Stimulated activated CD8-positive, alpha-beta memory T cell treated with anti-CD3 and anti-CD28 coated beads, Interleukin-4, amount 100 ng/mL, for 48 hours (primary cell): ENCODE measurements around the gene NLRC3.

Experiments
- DNase-seq: peaks from one replicate; pipeline ENCODE4 v3.0.0-alpha.2; 2020

NLRC3 gene

GRCh38 chr16:3542601-3543373, 34.4 kb downstream of the NLRC3 start:
- DNase-seq = no peak

GRCh38 chr16:3541527-3542155, 35.6 kb downstream of the NLRC3 start:
- DNase-seq = no peak

- no peak for DNase-seq
Measured at GRCh38 chr16:3538222-3538621, 39.0 kb downstream of the NLRC3 start.

GRCh38 chr16:3536851-3537250, 40.4 kb downstream of the NLRC3 start:
- DNase-seq = no peak

GRCh38 chr16:3536271-3536731, 40.9 kb downstream of the NLRC3 start:
- no peak for DNase-seq

GRCh38 chr16:3534126-3534525, 43.1 kb downstream of the NLRC3 start:
- no peak for DNase-seq

- DNase-seq = no peak
Measured at GRCh38 chr16:3532741-3533140, 44.5 kb downstream of the NLRC3 start.

- DNase-seq = no peak
Measured at GRCh38 chr16:3530371-3530914, 46.8 kb downstream of the NLRC3 start.

- no peak for DNase-seq
Measured at GRCh38 chr16:3529175-3529574, 48.0 kb downstream of the NLRC3 start.

GRCh38 chr16:3528406-3528805, 48.8 kb downstream of the NLRC3 start:
- no peak for DNase-seq

- peak; percentile 81 for DNase-seq
Measured at GRCh38 chr16:3527216-3527829, 49.9 kb downstream of the NLRC3 start.

GRCh38 chr16:3525951-3526350, 51.3 kb downstream of the NLRC3 start:
- no peak for DNase-seq

GRCh38 chr16:3523281-3523680, 53.9 kb downstream of the NLRC3 start:
- no peak for DNase-seq

GRCh38 chr16:3520841-3521240, 56.4 kb downstream of the NLRC3 start:
- DNase-seq = no peak

- DNase-seq = no peak
Measured at GRCh38 chr16:3520413-3520812, 56.8 kb downstream of the NLRC3 start.

GRCh38 chr16:3519581-3519980, 57.6 kb downstream of the NLRC3 start:
- DNase-seq = no peak

GRCh38 chr16:3518986-3519348, 58.2 kb downstream of the NLRC3 start:
- no peak for DNase-seq

- no peak for DNase-seq
Measured at GRCh38 chr16:3518292-3518985, 58.8 kb downstream of the NLRC3 start.

GRCh38 chr16:3515897-3516296, 61.3 kb downstream of the NLRC3 start:
- DNase-seq = no peak

- DNase-seq = no peak
Measured at GRCh38 chr16:3514621-3515020, 62.6 kb downstream of the NLRC3 start.

- no peak for DNase-seq
Measured at GRCh38 chr16:3513892-3514583, 63.2 kb downstream of the NLRC3 start.
